ENCODE data around the gene BAMBI.

The BAMBI gene

GRCh38 chr10:28676326-28676967, 874 bp upstream of the BAMBI start:
- DNase-seq (ENCODE audit: low spot score): no peak

- DNase-seq (ENCODE audit: low spot score): peak; percentile 6
Measured at GRCh38 chr10:28677888-28678686, 766 bp downstream of the BAMBI start.

- DNase-seq (ENCODE audit: low spot score): no peak
Measured at GRCh38 chr10:28678687-28679457, 1.6 kb downstream of the BAMBI start.

- DNase-seq (ENCODE audit: low spot score): no peak
Measured at GRCh38 chr10:28679581-28680357, 2.4 kb downstream of the BAMBI start.

GRCh38 chr10:28680358-28680752, 3.0 kb downstream of the BAMBI start:
- no peak for DNase-seq (ENCODE audit: low spot score)

GRCh38 chr10:28681291-28681763, 4.0 kb downstream of the BAMBI start:
- DNase-seq (ENCODE audit: low spot score): no peak

- DNase-seq (ENCODE audit: low spot score): no peak
Measured at GRCh38 chr10:28681928-28682750, 4.8 kb downstream of the BAMBI start.

- no peak for DNase-seq (ENCODE audit: low spot score)
Measured at GRCh38 chr10:28684157-28684985, 7.0 kb downstream of the BAMBI start.

GRCh38 chr10:28684986-28685580, 7.8 kb downstream of the BAMBI start:
- no peak for DNase-seq (ENCODE audit: low spot score)

- no peak for DNase-seq (ENCODE audit: low spot score)
Measured at GRCh38 chr10:28685717-28686116, 8.4 kb downstream of the BAMBI start.

- no peak for DNase-seq (ENCODE audit: low spot score)
Measured at GRCh38 chr10:28686835-28687682, 9.7 kb downstream of the BAMBI start.

GRCh38 chr10:28687683-28688001, 10.3 kb downstream of the BAMBI start:
- no peak for DNase-seq (ENCODE audit: low spot score)

- DNase-seq (ENCODE audit: low spot score): no peak
Measured at GRCh38 chr10:28690545-28690944, 13.2 kb downstream of the BAMBI start.

- DNase-seq (ENCODE audit: low spot score): no peak
Measured at GRCh38 chr10:28691187-28691694, 13.9 kb downstream of the BAMBI start.

- DNase-seq (ENCODE audit: low spot score): no peak
Measured at GRCh38 chr10:28692050-28692449, 14.7 kb downstream of the BAMBI start.

GRCh38 chr10:28694530-28694929, 17.2 kb downstream of the BAMBI start:
- DNase-seq (ENCODE audit: low spot score): no peak

- DNase-seq (ENCODE audit: low spot score): no peak
Measured at GRCh38 chr10:28698075-28698474, 20.8 kb downstream of the BAMBI start.

- no peak for DNase-seq (ENCODE audit: low spot score)
Measured at GRCh38 chr10:28704464-28705161, 27.3 kb downstream of the BAMBI start.

All from AG08395 (cell line).